ENCODE measurements around the gene HOXA10.

The HOXA10 gene

DNA sequence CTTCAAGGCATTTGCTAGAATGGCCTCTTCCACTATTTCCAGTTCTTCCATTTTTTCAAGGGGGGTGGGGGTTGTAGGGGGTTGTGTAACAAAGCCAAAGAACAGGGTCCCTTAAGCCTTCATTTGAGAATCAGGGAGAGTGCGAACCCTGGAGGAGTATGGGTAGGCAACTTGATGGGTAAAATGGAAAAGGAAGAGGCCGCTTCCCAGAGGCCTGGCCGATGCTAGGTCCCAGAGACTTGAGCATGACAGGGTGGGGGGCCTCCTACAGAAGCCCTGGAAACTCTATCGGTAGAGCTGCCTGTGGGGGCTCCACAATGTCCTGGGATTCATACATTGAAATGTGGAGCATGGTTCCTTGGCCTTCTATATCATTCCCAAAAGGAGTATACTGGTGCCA, 34.9 kb upstream of the HOXA10 start:
- no peak for TF ChIP-seq CTCF (conservative IDR thresholded peaks at IDR 0.05)

DNA sequence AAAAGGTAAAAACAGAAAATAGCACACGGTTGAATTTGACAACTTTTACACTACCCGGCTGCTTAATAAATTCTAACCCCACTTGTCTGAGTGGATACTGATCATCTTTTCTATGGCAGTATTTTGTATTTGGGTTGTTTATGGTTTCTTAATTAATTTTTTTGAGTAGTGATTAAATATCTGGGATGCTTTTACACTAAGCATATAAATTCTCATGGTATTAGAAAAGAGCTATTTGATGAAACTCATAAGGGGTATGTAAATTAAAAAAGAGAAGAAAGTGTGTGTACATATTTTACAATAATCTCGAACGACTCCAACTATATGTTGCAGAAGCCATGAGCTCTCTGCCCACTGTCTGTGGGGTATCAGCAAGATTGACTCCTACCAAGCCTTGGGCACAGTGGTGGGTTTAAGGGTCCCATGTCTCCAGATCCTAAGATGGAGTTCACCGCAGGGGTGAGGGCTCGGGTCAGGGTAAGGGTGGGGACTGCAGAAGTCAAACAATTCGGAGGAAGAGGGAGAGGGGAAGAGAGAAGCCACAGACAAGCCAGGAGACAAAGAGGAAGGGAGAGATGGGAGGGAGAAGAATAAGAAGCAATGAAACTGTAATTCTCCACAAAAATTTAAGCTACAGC, 33.3 kb upstream of the HOXA10 start:
- peak overlapping the region; percentile 98 for H3K27ac ChIP-seq
- TF ChIP-seq CTCF (conservative IDR thresholded peaks at IDR 0.05) = no peak

More for the DNA sequence above, 34.9 kb upstream of the HOXA10 start:
- H3K27ac ChIP-seq = peak overlapping the region; percentile 98

DNA sequence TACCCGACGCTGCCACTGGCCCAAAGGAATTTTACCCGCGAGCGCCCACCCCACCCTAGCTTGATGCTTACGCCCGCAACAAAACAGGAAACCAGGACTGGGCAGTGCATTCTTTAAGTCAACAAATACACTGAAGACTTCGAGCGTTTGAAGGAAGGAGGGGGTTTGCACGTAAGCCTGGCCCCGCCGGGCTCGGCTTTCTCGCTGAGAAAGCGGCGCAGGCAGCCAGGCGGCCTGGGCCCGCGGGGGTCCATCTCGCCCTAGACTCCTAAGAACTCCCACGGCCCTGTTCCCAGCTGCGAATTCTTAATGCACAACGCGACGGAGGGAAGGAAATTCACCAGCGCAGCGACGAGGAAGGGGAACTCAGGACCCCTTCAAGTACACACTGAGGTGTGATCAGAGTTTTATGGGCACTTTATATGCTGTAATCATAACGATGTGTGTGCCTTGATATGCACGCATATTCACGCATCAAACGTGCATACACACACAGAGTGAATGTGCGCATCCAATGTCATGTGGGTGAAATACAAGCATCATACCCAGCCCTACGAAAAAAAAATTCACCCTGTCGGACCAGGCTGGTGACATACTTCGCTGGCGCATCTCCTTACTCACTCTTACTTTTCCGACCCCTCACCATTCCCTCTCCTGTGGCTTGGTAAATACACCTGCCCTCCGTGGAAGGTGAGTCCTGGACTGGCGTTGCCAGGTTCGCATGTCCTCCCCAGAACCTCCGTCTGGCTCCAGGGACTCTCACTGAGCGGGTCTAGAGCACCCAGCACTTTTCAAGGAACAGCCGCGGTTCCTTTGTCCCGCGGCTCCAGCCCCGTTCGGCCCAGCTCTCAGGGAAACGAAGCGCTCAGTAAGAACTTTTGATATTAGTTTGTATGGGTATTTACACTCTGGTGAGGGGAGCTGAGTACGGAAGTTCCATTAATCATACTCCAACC, 31.5 kb upstream of the HOXA10 start:
- TF ChIP-seq CTCF (conservative IDR thresholded peaks at IDR 0.05) = no peak
- peak overlapping the region; percentile 98 for H3K27ac ChIP-seq

GRCh38 chr7:27204851-27205322, 30.8 kb upstream of the HOXA10 start:
- peak overlapping the region; percentile 98 for H3K27ac ChIP-seq
- no peak for TF ChIP-seq CTCF (conservative IDR thresholded peaks at IDR 0.05)

DNA sequence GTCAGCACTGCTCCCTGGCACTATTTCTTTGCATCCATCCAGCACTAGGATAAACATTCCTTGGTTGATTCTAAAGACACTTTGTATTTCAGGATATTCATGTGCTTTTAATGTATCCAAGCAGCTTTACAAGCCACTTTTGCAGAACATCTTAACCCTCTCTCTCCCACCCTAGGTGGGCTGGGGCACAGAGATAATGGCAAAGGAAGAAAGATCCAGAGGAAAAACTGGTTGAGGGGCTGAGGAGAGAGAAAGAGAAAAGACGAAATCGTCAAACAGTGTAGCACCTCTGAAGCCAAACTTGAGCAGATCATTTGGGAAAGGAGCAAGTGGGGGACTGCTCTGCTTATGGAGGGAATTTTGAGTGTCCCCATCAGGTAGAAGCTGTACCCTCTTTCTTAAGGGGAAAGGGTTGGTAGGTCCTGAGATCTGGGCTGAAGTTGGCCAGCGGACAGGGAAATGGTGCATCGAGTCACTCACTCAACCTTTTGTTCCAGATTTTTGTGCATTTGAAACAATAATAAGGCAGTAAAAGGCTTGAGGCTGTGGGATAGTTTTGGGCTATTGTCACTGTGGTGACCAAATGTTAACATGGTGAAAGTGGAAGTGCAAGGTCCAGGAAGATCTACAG, 30.0 kb upstream of the HOXA10 start:
- TF ChIP-seq CTCF (conservative IDR thresholded peaks at IDR 0.05) = no peak
- H3K27ac ChIP-seq = peak overlapping the region; percentile 98

DNA sequence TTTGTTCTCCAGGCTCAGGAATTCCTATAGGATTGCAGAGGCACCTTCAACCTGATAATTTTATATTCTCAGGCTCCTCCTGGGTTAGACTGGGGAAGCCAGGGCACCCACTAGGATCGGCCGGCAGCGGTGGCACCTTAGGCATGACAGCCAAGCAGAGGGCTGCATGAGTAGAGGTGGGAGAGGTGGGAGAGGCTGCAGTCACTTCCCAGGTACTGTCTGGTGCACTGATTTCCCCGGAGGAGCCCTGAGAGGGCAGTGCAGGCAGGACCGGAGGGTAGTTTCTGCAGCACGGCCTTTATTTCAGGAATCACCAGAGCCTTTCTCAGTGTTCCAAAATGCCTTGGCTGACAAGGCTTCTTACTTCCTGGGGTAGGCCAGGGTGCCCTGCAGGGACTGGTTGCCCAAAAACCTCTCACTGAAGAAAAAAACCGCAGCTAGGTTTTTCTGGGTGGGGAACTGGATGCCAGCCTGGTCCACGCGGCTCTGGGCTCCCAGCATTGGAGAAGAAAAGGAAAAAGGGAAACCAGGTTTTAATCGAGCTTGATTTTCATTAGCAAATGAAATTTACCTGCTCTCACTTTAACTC, 29.3 kb upstream of the HOXA10 start:
- peak overlapping the region; percentile 98 for H3K27ac ChIP-seq
- TF ChIP-seq CTCF (conservative IDR thresholded peaks at IDR 0.05) = no peak

GRCh38 chr7:27202862-27203134, 28.7 kb upstream of the HOXA10 start:
- TF ChIP-seq CTCF (conservative IDR thresholded peaks at IDR 0.05) = no peak
- H3K27ac ChIP-seq = peak overlapping the region; percentile 98

Measured in VCaP (cell line).